ENCODE data around the gene REXO2.

The REXO2 gene

GRCh38 chr11:114439229-114440120, at the start of gene REXO2:
TSS of gene REXO2 (plus strand) at chr11:114439467. CDS start at chr11:114439529, 62 bp downstream.
- peak; percentile 98 for DNase-seq (ENCODE audit: low read depth, low spot score)

- DNase-seq (ENCODE audit: low read depth, low spot score), result no peak
Measured at GRCh38 chr11:114392735-114393667, 46.3 kb upstream of the REXO2 start.

- no peak for DNase-seq (ENCODE audit: low read depth, low spot score)
Measured at GRCh38 chr11:114395736-114396135, 43.5 kb upstream of the REXO2 start.

- DNase-seq (ENCODE audit: low read depth, low spot score), result no peak
Measured at GRCh38 chr11:114396916-114397315, 42.4 kb upstream of the REXO2 start.

- DNase-seq (ENCODE audit: low read depth, low spot score), result no peak
Measured at GRCh38 chr11:114397349-114397982, 41.8 kb upstream of the REXO2 start.

- no peak for DNase-seq (ENCODE audit: low read depth, low spot score)
Measured at GRCh38 chr11:114398303-114398920, 40.9 kb upstream of the REXO2 start.

GRCh38 chr11:114399490-114400215, 39.6 kb upstream of the REXO2 start:
- DNase-seq (ENCODE audit: low read depth, low spot score), result no peak

- peak; percentile 100 for DNase-seq (ENCODE audit: low read depth, low spot score)
Measured at GRCh38 chr11:114400216-114400914, 38.9 kb upstream of the REXO2 start, which contains the start of the genes C11orf71 and RBM7. TSS of gene C11orf71 (minus strand) at chr11:114400511. CDS start at chr11:114400331, 180 bp downstream. TSS of gene RBM7 (plus strand) at chr11:114400666. CDS start at chr11:114400672, 6 bp downstream.

GRCh38 chr11:114400915-114401223, 38.4 kb upstream of the REXO2 start:
- DNase-seq (ENCODE audit: low read depth, low spot score), result no peak

- DNase-seq (ENCODE audit: low read depth, low spot score), result peak; percentile 21
Measured at GRCh38 chr11:114401311-114401710, 38.0 kb upstream of the REXO2 start.

- DNase-seq (ENCODE audit: low read depth, low spot score), result no peak
Measured at GRCh38 chr11:114412946-114413345, 26.3 kb upstream of the REXO2 start.

GRCh38 chr11:114413958-114414357, 25.3 kb upstream of the REXO2 start:
- no peak for DNase-seq (ENCODE audit: low read depth, low spot score)

- peak; percentile 85 for DNase-seq (ENCODE audit: low read depth, low spot score)
Measured at GRCh38 chr11:114416441-114416961, 22.8 kb upstream of the REXO2 start.

GRCh38 chr11:114426280-114426679, 13.0 kb upstream of the REXO2 start:
- DNase-seq (ENCODE audit: low read depth, low spot score), result no peak

- DNase-seq (ENCODE audit: low read depth, low spot score), result no peak
Measured at GRCh38 chr11:114430290-114430689, 9.0 kb upstream of the REXO2 start.

- no peak for DNase-seq (ENCODE audit: low read depth, low spot score)
Measured at GRCh38 chr11:114432893-114433292, 6.4 kb upstream of the REXO2 start.

GRCh38 chr11:114433376-114433775, 5.9 kb upstream of the REXO2 start:
- DNase-seq (ENCODE audit: low read depth, low spot score), result no peak

- peak; percentile 45 for DNase-seq (ENCODE audit: low read depth, low spot score)
Measured at GRCh38 chr11:114438303-114438702, 964 bp upstream of the REXO2 start.

- DNase-seq (ENCODE audit: low read depth, low spot score), result no peak
Measured at GRCh38 chr11:114440121-114440860, 1.0 kb downstream of the REXO2 start.
